Neural crest cell (in vitro differentiated cells): Measurements from ENCODE around the gene RIT1. TPM values are rescaled to one million over a fixed set of nuclear protein-coding genes. Genes with fewer than 3 reads are reported as not detected.
A peak's percentile ranks its signal among the peaks of the same experiment; 100 is the strongest.

Experiments
- DNase-seq: peaks from one replicate; pipeline ENCODE4 v3.0.0; 2021; ENCODE audit warnings: low read depth, mixed read lengths, low spot score
- H3K27ac Mint-ChIP-seq: one replicate; pipeline ENCODE4 v1.8.0; 2021; ENCODE audit warnings: mild to moderate bottlenecking, mixed read lengths; ENCODE audit not compliant: unreplicated experiment
- H3K27me3 Mint-ChIP-seq: 2 replicates; pipeline ENCODE4 v1.8.0; 2021; ENCODE audit warnings: low read depth, mild to moderate bottlenecking, mixed read lengths
- H3K36me3 Mint-ChIP-seq: 2 replicates; pipeline ENCODE4 v1.8.0; 2021; ENCODE audit warnings: low read depth, mild to moderate bottlenecking, mixed read lengths
- H3K4me1 Mint-ChIP-seq: 2 replicates; pipeline ENCODE4 v1.8.0; 2021; ENCODE audit warnings: mixed read lengths
- H3K4me3 Mint-ChIP-seq: one replicate; pipeline ENCODE4 v1.8.0; 2021; ENCODE audit warnings: mild to moderate bottlenecking, mixed read lengths
- H3K9me3 Mint-ChIP-seq: 2 replicates; pipeline ENCODE4 v1.8.0; 2021; ENCODE audit warnings: mixed read lengths
- CTCF ChIP-seq: fragments of 200-600 bp; sonication (generic); conservative IDR thresholded peaks from 2 replicates; pipeline ENCODE4 v1.5.0; 2021; ENCODE audit warnings: antibody characterized with exemption, mild to moderate bottlenecking
- total RNA-seq: library from RNA; stranded (reverse); gene quantifications from 2 replicates; pipeline ENCODE4 v1.2.1, GENCODE V29; 2021

RIT1 gene
- total RNA-seq, 1 donor from 2014 or later: 34.5 TPM

DNA sequence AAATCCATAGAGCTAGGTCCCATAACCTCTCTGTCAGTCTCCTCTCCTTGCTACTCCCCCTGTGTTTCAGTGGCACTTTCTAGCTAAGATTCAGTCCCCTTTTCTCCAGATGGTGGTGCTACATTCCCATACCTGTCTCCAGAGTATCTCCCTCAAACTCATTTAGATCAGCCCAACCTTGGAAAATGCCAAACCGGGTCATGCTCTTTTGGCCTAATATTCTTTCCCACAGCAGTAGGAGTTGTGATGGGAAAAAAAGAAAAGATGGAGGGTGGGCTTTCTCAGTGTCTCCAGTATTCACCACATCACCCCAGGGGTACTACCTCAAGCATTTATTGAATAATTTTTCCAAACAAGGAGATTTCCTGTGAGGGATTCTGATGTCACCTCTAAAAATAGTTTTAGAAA is 27.1 kb upstream of the RIT1 start:
- peak overlapping the region; percentile 64 for H3K4me3 Mint-ChIP-seq
- DNase-seq: no peak
- no peaks in the 10 kb centered on the region for H3K36me3 Mint-ChIP-seq
- peak; percentile 67 for TF ChIP-seq CTCF
- peaks cover 25% of the 10 kb centered on the region for H3K4me1 Mint-ChIP-seq
- no peak overlapping the region for H3K27ac Mint-ChIP-seq
- H3K9me3 Mint-ChIP-seq: no peaks in the 10 kb centered on the region
- H3K27me3 Mint-ChIP-seq: no peaks in the 10 kb centered on the region

DNA sequence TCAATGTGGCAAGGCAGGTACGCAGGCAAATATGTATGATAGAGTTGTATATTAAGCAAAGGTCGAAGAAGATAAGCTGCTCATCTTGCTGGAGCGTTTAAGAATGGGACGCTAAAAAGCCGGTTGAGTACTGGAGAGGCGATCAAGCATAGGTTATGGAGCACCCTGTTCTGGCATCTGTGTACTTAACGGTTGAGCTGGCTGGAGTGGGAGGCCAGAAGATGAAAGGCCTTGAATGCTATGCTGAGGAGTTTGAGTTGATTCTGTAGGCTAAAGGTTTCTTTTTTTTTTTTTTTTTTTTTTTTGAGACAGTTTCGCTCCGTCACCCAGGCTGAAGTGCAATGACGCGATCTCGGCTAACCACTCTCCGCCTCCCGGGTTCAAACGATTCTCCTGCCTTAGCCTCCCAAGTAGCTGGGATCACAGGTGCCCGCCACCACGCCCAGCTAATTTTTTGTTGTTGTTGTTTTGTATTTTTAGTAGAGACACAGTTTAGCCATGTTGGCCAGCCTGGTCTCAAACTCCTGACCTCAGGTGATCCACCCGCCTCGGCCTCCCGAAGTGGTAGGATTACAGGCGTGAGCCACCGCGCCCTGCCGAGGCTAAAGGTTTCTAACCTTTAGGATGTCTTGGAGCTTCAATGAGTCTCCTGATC is 23.9 kb upstream of the RIT1 start:
- Mint-ChIP-seq H3K27ac (no peak overlapping the region), H3K36me3 (no peaks in the 10 kb centered on the region), H3K9me3 (no peaks in the 10 kb centered on the region), H3K4me1 (peaks cover 36% of the 10 kb centered on the region), H3K4me3 (no peak overlapping the region), H3K27me3 (no peaks in the 10 kb centered on the region)
- no peak for TF ChIP-seq CTCF
- no peak for DNase-seq

DNA sequence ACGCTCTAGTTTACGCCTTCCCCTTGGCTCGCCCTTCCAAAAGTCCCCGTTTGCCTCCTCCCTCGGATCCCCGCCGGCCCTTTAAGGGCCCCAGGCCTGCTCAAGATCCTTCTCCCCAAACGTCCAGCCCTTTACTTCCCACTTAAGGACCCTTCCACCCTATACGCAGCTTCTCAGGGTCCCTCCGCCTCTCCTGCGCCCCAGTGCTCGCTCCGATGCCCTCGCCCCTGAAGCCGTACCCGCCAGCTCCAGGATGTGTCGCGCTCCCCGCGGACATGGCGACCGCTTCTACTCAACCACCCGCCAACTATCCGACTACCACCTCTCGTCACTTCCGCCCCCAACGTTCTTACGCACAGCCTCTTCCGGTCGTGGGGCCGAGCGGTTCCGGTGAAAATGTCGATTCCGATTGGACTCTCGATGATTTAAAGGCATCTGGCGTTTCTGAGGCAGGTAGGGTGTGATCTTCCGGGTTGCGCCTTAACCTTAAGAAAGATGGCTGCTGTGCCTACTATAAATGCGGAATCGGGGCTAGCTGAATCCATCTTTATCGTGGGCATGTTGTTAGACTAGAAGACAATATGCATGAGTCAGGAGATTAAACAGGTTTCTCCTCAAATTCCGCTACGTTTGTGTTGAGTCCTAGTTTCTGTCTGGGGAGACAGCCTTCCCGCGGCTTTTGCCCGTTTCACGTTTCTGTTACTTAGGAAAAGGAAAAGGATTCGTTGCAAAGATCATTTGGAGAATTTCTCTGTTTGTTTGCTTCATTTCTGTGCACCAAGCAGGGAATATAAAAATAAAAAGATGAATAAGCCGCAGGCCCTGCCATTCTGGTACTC is 23.2 kb upstream of the RIT1 start, which contains the start of gene KHDC4:
Gene KHDC4 (minus strand): TSS at position 317 of the 839 bp plus-strand sequence. CDS start 40 bp downstream, at position 277.
- Mint-ChIP-seq H3K27ac (no peak within 1 kb of the TSS), H3K4me1 (peaks cover 36% of the 10 kb centered on the region), H3K9me3 (no peaks in the 10 kb centered on the region), H3K4me3 (no peak within 1 kb of the TSS), H3K36me3 (peaks cover 3% of the 10 kb centered on the region), H3K27me3 (no peaks in the 10 kb centered on the region)
- TF ChIP-seq CTCF: no peak
- peak; percentile 79 for DNase-seq

DNA sequence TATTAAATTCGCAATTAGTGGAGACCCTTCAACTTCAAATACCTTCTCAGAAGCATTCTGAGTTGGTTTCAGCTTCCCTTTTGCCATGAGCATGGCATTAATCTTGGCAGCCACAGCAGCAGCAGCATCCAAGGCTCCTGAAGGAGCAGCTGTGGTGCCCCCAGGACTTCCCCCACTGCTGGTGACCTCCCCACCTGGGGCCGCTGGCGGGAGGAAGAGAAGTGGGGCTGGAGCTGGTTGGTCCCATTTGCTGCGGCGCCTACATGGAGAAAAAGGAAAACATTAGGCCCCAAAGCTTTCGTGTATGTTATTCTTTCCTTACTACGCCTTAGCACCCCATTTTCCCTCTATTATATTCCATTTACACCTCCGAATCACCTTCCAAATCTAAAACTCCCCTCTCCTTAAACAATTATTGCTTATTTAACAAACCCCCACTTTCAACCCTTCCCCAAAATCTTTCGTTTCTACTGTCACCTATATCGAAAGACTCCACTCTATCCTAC is 22.5 kb upstream of the RIT1 start:
- H3K9me3 Mint-ChIP-seq: no peaks in the 10 kb centered on the region
- peaks cover 7% of the 10 kb centered on the region for H3K36me3 Mint-ChIP-seq
- H3K27me3 Mint-ChIP-seq: no peaks in the 10 kb centered on the region
- TF ChIP-seq CTCF: no peak
- peaks cover 36% of the 10 kb centered on the region for H3K4me1 Mint-ChIP-seq
- no peak overlapping the region for H3K4me3 Mint-ChIP-seq
- no peak overlapping the region for H3K27ac Mint-ChIP-seq
- DNase-seq: no peak

- no peak for TF ChIP-seq CTCF
- Mint-ChIP-seq H3K4me1 (peaks cover 30% of the 10 kb centered on the region), H3K27ac (no peak overlapping the region), H3K9me3 (no peaks in the 10 kb centered on the region), H3K36me3 (peaks cover 7% of the 10 kb centered on the region), H3K4me3 (no peak overlapping the region), H3K27me3 (no peaks in the 10 kb centered on the region)
- no peak for DNase-seq
Measured at GRCh38 chr1:155932487-155932886, 21.3 kb upstream of the RIT1 start.
